Measurements from ENCODE around the gene UPP1.
A peak's percentile ranks its signal among the peaks of the same experiment; 100 is the strongest.
"Not testable (repeated sequence)": the region's sequence is repeated elsewhere in the genome, so short reads cannot be mapped to it uniquely, and the experiment has no call there.

Gene UPP1

GRCh38 chr7:48089046-48090003 lies at the start of gene UPP1:
TSS of gene UPP1 (plus strand) at chr7:48089265. CDS start at chr7:48094784, 5,519 bp downstream.
- peak; percentile 91 for DNase-seq (ENCODE audit: low read depth)

GRCh38 chr7:48040944-48041652 lies 48.0 kb upstream of the UPP1 start:
- no peak for DNase-seq (ENCODE audit: low read depth)

- DNase-seq (ENCODE audit: low read depth) = no peak
Observed at GRCh38 chr7:48041653-48041970, 47.5 kb upstream of the UPP1 start.

GRCh38 chr7:48042216-48042615 lies 46.8 kb upstream of the UPP1 start:
- DNase-seq (ENCODE audit: low read depth) = no peak

- DNase-seq (ENCODE audit: low read depth) = no peak
Observed at GRCh38 chr7:48042636-48043035, 46.4 kb upstream of the UPP1 start.

- no peak for DNase-seq (ENCODE audit: low read depth)
Observed at GRCh38 chr7:48045195-48045765, 43.8 kb upstream of the UPP1 start.

- no peak for DNase-seq (ENCODE audit: low read depth)
Observed at GRCh38 chr7:48046458-48046857, 42.6 kb upstream of the UPP1 start.

- no peak for DNase-seq (ENCODE audit: low read depth)
Observed at GRCh38 chr7:48048113-48048512, 41.0 kb upstream of the UPP1 start.

- DNase-seq (ENCODE audit: low read depth) = no peak
Observed at GRCh38 chr7:48049850-48050249, 39.2 kb upstream of the UPP1 start.

GRCh38 chr7:48052748-48053147 lies 36.3 kb upstream of the UPP1 start:
- DNase-seq (ENCODE audit: low read depth) = no peak

GRCh38 chr7:48053736-48054135 lies 35.3 kb upstream of the UPP1 start:
- DNase-seq (ENCODE audit: low read depth) = no peak

- DNase-seq (ENCODE audit: low read depth) = no peak
Observed at GRCh38 chr7:48058990-48059389, 30.1 kb upstream of the UPP1 start.

- no peak for DNase-seq (ENCODE audit: low read depth)
Observed at GRCh38 chr7:48059706-48060105, 29.4 kb upstream of the UPP1 start.

- DNase-seq (ENCODE audit: low read depth) = no peak
Observed at GRCh38 chr7:48063985-48064384, 25.1 kb upstream of the UPP1 start.

GRCh38 chr7:48067475-48067874 lies 21.6 kb upstream of the UPP1 start:
- DNase-seq (ENCODE audit: low read depth) = no peak

- no peak for DNase-seq (ENCODE audit: low read depth)
Observed at GRCh38 chr7:48074204-48074654, 14.8 kb upstream of the UPP1 start.

GRCh38 chr7:48077423-48077822 lies 11.6 kb upstream of the UPP1 start:
- DNase-seq (ENCODE audit: low read depth) = no peak

- no peak for DNase-seq (ENCODE audit: low read depth)
Observed at GRCh38 chr7:48078470-48078869, 10.6 kb upstream of the UPP1 start.

- not testable (repeated sequence) for DNase-seq (ENCODE audit: low read depth)
Observed at GRCh38 chr7:48082378-48082777, 6.7 kb upstream of the UPP1 start.

GRCh38 chr7:48083114-48083830 lies 5.8 kb upstream of the UPP1 start:
- DNase-seq (ENCODE audit: low read depth) = no peak

- peak; percentile 59 for DNase-seq (ENCODE audit: low read depth)
Observed at GRCh38 chr7:48084727-48085432, 4.2 kb upstream of the UPP1 start.

GRCh38 chr7:48085433-48085791 lies 3.7 kb upstream of the UPP1 start:
- DNase-seq (ENCODE audit: low read depth) = no peak

Measured in activated T-helper 1 cell treated with Interleukin-2 at 50 U/mL for 16 hours (primary cell).